Astrocyte (in vitro differentiated cells and primary cell): ENCODE data around the gene VEGFA. TPM values are rescaled to one million over a fixed set of nuclear protein-coding genes. Genes with fewer than 3 reads are reported as not detected.

ENCODE experiments used
- DNase-seq: peaks from one replicate; pipeline ENCODE4 v3.0.0-alpha.2; 2010; ENCODE audit warnings: low read depth
- FAIRE-seq: peaks from 2 replicates; lab custom pipeline; 2011; peaks lifted over from hg19 to GRCh38; lab: Jason Lieb, UNC
- H2AFZ ChIP-seq: 2 replicates; pipeline ENCODE4 v1.6.0; 2012; ENCODE audit warnings: low read depth, low read length, inconsistent platforms
- H3K27ac ChIP-seq: 2 replicates; pipeline ENCODE4 v1.5.1; 2011; ENCODE audit warnings: low read depth, low read length, inconsistent platforms
- H3K27me3 ChIP-seq: 2 replicates; pipeline ENCODE4 v1.6.0; 2011; ENCODE audit warnings: low read length, inconsistent platforms; ENCODE audit not compliant: insufficient read depth
- H3K36me3 ChIP-seq: 2 replicates; pipeline ENCODE4 v1.5.1; 2011; ENCODE audit warnings: low read length, inconsistent platforms; ENCODE audit not compliant: insufficient read depth
- H3K4me1 ChIP-seq: 2 replicates; pipeline ENCODE4 v1.5.1; 2011; ENCODE audit warnings: low read length, inconsistent platforms; ENCODE audit not compliant: insufficient read depth
- H3K4me2 ChIP-seq: 2 replicates; pipeline ENCODE4 v1.6.0; 2012; ENCODE audit warnings: low read length, inconsistent platforms
- H3K4me3 ChIP-seq: 2 replicates; pipeline ENCODE4 v1.5.1; 2011; ENCODE audit warnings: low read depth, mild to moderate bottlenecking, low read length, inconsistent platforms; ENCODE audit not compliant: insufficient read depth
- H3K79me2 ChIP-seq: 2 replicates; pipeline ENCODE4 v1.6.0; 2012; ENCODE audit warnings: mild to moderate bottlenecking, low read length, inconsistent platforms; ENCODE audit not compliant: insufficient read depth
- H3K9ac ChIP-seq: 2 replicates; pipeline ENCODE4 v1.6.0; 2012; ENCODE audit warnings: mild to moderate bottlenecking, low read length, inconsistent platforms
- H3K9me3 ChIP-seq: 2 replicates; pipeline ENCODE4 v1.5.1; 2012; ENCODE audit warnings: low read depth, mild to moderate bottlenecking, low read length, inconsistent platforms; ENCODE audit not compliant: insufficient read depth
- H4K20me1 ChIP-seq: 2 replicates; pipeline ENCODE4 v1.6.0; 2012; ENCODE audit warnings: low read length, inconsistent platforms; ENCODE audit not compliant: insufficient read depth
- H3K27ac Mint-ChIP-seq: one replicate; pipeline ENCODE4 v1.8.0; 2021; ENCODE audit warnings: mild to moderate bottlenecking, mixed read lengths; ENCODE audit not compliant: unreplicated experiment
- H3K27me3 Mint-ChIP-seq: one replicate; pipeline ENCODE4 v1.8.0; 2021; ENCODE audit warnings: low read depth, mixed read lengths; ENCODE audit not compliant: unreplicated experiment
- H3K36me3 Mint-ChIP-seq: one replicate; pipeline ENCODE4 v1.8.0; 2021; ENCODE audit warnings: low read depth, mixed read lengths; ENCODE audit not compliant: unreplicated experiment
- H3K4me1 Mint-ChIP-seq: one replicate; pipeline ENCODE4 v1.8.0; 2021; ENCODE audit warnings: low read depth, mixed read lengths; ENCODE audit not compliant: unreplicated experiment
- H3K4me3 Mint-ChIP-seq: one replicate; pipeline ENCODE4 v1.8.0; 2021; ENCODE audit warnings: mild to moderate bottlenecking, moderate library complexity, mixed read lengths; ENCODE audit not compliant: unreplicated experiment
- H3K9me3 Mint-ChIP-seq: one replicate; pipeline ENCODE4 v1.8.0; 2021; ENCODE audit warnings: mild to moderate bottlenecking, mixed read lengths; ENCODE audit not compliant: unreplicated experiment
- EZH2 ChIP-seq: IDR thresholded peaks from 2 replicates; pipeline ENCODE4 v1.6.1; 2012; ENCODE audit warnings: mild to moderate bottlenecking, low read length, inconsistent platforms; ENCODE audit not compliant: insufficient read depth
- total RNA-seq: library from RNA; stranded (reverse); gene quantifications from 2 replicates; pipeline ENCODE4 v1.2.1, GENCODE V29; 2021
- TF ChIP-seq, protein P1 (sequence below): IDR thresholded peaks from 2 replicates; pipeline ENCODE4 v1.5.1; 2011; ENCODE audit warnings: low read depth, mild to moderate bottlenecking, inconsistent platforms, low read length, moderate library complexity; ENCODE audit not compliant: insufficient read depth

Gene VEGFA
- total RNA-seq, 1 donor from 2014 or later, result 144 TPM

DNA sequence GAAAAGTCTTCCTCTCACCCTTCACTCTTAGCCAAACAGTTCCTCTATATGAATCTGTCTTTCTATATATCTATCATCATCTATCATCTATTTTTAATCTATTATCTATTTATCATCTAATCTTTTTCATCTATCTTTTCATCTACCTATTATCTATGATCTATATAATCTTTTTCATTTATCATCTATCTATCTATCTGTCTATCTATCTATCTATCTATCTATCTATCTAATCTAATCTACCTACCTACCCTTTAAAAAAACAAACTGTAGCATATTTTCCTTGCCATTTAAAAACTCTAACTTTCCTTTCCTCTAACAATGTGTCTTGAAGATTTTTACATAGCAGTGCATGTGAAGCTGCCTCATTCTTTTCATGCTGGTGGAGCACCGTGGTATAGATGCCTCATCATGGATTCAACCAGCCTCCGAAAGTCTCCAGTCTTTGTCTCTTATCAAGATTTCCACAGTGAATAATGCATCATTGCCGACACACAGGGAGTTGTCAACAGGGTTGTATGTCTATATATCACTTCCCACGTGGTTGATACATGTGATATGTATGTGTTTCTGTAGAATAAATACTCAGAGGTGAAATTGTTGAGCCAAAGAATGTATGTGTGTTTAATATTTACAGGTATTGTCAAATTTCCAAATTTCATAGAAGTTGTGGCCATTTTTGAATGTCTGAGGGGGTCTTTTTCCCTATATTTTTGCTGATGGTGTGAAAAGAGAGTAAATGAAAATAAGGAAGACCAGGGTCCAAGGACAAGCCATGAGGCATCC lies 51.3 kb downstream of the VEGFA start:
- no peak for TF ChIP-seq EZH2
- TF ChIP-seq, protein P1, sequence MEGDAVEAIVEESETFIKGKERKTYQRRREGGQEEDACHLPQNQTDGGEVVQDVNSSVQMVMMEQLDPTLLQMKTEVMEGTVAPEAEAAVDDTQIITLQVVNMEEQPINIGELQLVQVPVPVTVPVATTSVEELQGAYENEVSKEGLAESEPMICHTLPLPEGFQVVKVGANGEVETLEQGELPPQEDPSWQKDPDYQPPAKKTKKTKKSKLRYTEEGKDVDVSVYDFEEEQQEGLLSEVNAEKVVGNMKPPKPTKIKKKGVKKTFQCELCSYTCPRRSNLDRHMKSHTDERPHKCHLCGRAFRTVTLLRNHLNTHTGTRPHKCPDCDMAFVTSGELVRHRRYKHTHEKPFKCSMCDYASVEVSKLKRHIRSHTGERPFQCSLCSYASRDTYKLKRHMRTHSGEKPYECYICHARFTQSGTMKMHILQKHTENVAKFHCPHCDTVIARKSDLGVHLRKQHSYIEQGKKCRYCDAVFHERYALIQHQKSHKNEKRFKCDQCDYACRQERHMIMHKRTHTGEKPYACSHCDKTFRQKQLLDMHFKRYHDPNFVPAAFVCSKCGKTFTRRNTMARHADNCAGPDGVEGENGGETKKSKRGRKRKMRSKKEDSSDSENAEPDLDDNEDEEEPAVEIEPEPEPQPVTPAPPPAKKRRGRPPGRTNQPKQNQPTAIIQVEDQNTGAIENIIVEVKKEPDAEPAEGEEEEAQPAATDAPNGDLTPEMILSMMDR, result no peak
- Histone ChIP-seq H2AFZ (no peak overlapping the region), H3K9me3 (no peaks in the 10 kb centered on the region), H3K9ac (no peak overlapping the region), H3K27me3 (peaks cover 27% of the 10 kb centered on the region), H3K4me1 (no peaks in the 10 kb centered on the region), H3K4me2 (no peak overlapping the region), H3K27ac (no peak overlapping the region), H3K36me3 (no peaks in the 10 kb centered on the region), H4K20me1 (no peaks in the 10 kb centered on the region), H3K79me2 (no peaks in the 10 kb centered on the region), H3K4me3 (no peak overlapping the region)
- Mint-ChIP-seq H3K27me3 (peaks cover 57% of the 10 kb centered on the region), H3K4me3 (no peak overlapping the region), H3K9me3 (peaks cover under 1% of the 10 kb centered on the region), H3K27ac (no peak overlapping the region), H3K4me1 (no peaks in the 10 kb centered on the region), H3K36me3 (no peaks in the 10 kb centered on the region)
- DNase-seq (no peak), FAIRE-seq (no peak)

DNA sequence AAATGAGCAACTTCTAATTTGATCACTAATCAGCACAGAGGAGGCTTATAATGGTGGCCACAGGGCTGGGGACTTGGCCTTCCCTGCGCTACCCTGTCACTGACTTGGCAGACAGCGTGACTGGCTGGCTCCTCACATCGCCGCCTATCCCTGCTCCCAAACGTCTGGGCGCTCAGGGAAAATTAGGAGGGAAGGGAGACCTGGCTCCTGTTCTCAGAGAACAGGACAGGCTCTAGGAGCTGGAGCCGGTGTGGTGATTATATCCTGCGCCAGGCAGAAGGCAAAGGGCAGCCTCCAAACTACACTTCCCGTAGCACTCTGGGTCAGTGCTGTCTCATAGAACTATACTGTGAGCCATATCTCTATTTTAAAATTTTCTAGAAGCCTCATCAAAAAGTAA lies 53.4 kb downstream of the VEGFA start:
- FAIRE-seq (no peak), DNase-seq (no peak)
- H3K4me1 ChIP-seq, result no peaks in the 10 kb centered on the region
- no peak overlapping the region for H2AFZ ChIP-seq
- Mint-ChIP-seq H3K27ac (no peak overlapping the region), H3K9me3 (no peaks in the 10 kb centered on the region), H3K36me3 (no peaks in the 10 kb centered on the region), H3K4me3 (no peak overlapping the region), H3K27me3 (peaks cover 49% of the 10 kb centered on the region), H3K4me1 (no peaks in the 10 kb centered on the region)
- no peaks in the 10 kb centered on the region for H3K79me2 ChIP-seq
- H3K4me2 ChIP-seq, result no peak overlapping the region
- no peak overlapping the region for H3K9ac ChIP-seq
- H3K27me3 ChIP-seq, result peaks cover 27% of the 10 kb centered on the region
- no peak overlapping the region for H3K4me3 ChIP-seq
- TF ChIP-seq, protein P1, result no peak
- TF ChIP-seq EZH2, result no peak
- no peak overlapping the region for H3K27ac ChIP-seq
- no peaks in the 10 kb centered on the region for H3K9me3 ChIP-seq
- H4K20me1 ChIP-seq, result no peaks in the 10 kb centered on the region
- no peaks in the 10 kb centered on the region for H3K36me3 ChIP-seq
